Neutrophil (primary cell): ENCODE measurements around the gene FAM83D.

Experiments used
- H3K27ac ChIP-seq: fragments of 200-600 bp; sonication (generic); 2 replicates; pipeline ENCODE4 v1.5.1; 2016; ENCODE audit warnings: mild to moderate bottlenecking, moderate library complexity
- H3K27me3 ChIP-seq: fragments of 200-600 bp; sonication (generic); 2 replicates; pipeline ENCODE4 v1.6.0; 2016; ENCODE audit warnings: mild to moderate bottlenecking
- H3K36me3 ChIP-seq: fragments of 200-600 bp; sonication (generic); 2 replicates; pipeline ENCODE4 v1.5.1; 2017
- H3K4me1 ChIP-seq, 2 experiments: fragments of 200-600 bp in 1 of 2; sonication (generic) in 1 of 2; 1 replicate in 1 of 2; 2 replicates in 1 of 2; pipeline versions ENCODE4 v1.5.1 to v1.6.1; 2013 to 2016; ENCODE audit warnings: low read depth in 1 of 2, low read length in 1 of 2, mild to moderate bottlenecking in 1 of 2, moderate library complexity in 1 of 2; ENCODE audit not compliant: control insufficient read depth in 1 of 2, insufficient read depth in 1 of 2
- H3K4me3 ChIP-seq, 2 experiments: fragments of 200-600 bp in 1 of 2; sonication (generic) in 1 of 2; 1 replicate in 1 of 2; 2 replicates in 1 of 2; pipeline ENCODE4 v1.5.1; 2013 to 2016; ENCODE audit warnings: low read depth in 1 of 2, low read length in 1 of 2, mild to moderate bottlenecking in 1 of 2, moderate library complexity in 1 of 2
- H3K9me3 ChIP-seq: fragments of 200-600 bp; sonication (generic); 2 replicates; pipeline ENCODE4 v1.5.1; 2016
- TF ChIP-seq, protein P1 (sequence below): fragments of 200-600 bp; sonication (generic); IDR thresholded peaks from 2 replicates; pipeline ENCODE4 v1.5.1; 2016; ENCODE audit warnings: antibody characterized with exemption

FAM83D gene

DNA sequence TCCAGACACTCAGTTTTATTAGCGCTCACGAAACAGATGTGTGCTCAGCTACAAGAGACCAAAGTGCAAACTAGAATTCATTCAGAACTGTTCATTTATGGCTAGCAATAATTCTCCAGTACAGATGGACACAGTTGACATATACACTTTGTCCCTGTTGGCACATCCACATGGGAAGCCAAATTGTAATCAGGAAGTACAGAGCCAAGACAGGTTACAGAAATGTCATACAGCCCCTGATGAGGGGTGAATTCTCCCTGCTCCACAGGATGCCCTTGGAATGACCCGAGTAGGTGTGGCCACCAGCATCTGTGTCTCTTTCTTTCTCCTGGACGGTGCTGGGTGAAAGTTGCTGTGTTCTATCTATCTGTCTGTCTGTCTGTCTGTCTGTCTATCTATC lies 43.5 kb downstream of the FAM83D start:
- peaks cover 44% of the 10 kb centered on the region for H3K36me3 ChIP-seq
- H3K27ac ChIP-seq: no peak overlapping the region
- no peak overlapping the region for H3K4me3 ChIP-seq
- H3K27me3 ChIP-seq: no peaks in the 10 kb centered on the region
- H3K9me3 ChIP-seq: no peaks in the 10 kb centered on the region
- TF ChIP-seq, protein P1, sequence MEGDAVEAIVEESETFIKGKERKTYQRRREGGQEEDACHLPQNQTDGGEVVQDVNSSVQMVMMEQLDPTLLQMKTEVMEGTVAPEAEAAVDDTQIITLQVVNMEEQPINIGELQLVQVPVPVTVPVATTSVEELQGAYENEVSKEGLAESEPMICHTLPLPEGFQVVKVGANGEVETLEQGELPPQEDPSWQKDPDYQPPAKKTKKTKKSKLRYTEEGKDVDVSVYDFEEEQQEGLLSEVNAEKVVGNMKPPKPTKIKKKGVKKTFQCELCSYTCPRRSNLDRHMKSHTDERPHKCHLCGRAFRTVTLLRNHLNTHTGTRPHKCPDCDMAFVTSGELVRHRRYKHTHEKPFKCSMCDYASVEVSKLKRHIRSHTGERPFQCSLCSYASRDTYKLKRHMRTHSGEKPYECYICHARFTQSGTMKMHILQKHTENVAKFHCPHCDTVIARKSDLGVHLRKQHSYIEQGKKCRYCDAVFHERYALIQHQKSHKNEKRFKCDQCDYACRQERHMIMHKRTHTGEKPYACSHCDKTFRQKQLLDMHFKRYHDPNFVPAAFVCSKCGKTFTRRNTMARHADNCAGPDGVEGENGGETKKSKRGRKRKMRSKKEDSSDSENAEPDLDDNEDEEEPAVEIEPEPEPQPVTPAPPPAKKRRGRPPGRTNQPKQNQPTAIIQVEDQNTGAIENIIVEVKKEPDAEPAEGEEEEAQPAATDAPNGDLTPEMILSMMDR: no peak
- no peaks in the 10 kb centered on the region for H3K4me1 ChIP-seq

GRCh38 chr20:38970302-38970701 lies 44.1 kb downstream of the FAM83D start:
- Histone ChIP-seq H3K27me3 (no peaks in the 10 kb centered on the region), H3K36me3 (peaks cover 44% of the 10 kb centered on the region), H3K27ac (no peak overlapping the region), H3K4me1 (no peaks in the 10 kb centered on the region), H3K9me3 (no peaks in the 10 kb centered on the region), H3K4me3 (no peak overlapping the region)
- TF ChIP-seq, protein P1: no peak

DNA sequence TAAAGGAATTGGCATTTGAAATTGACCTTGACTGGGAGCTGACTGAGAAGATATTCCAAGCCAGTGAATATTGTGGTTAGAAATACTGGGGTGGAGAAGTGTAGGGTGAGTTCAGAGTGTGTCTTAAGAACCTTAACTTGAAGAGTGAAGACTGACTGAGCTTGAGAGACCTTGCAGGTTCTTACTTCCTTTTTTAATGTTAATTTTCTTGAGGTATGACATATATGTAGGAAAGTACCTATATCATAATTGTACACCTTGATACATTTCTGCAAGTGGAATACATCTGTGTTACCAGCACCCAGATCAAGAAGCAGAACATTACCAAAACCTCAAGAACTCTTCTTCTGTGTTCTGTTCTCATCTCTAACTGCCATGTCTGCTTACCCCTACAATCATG lies 46.9 kb downstream of the FAM83D start:
- TF ChIP-seq, protein P1: no peak
- Histone ChIP-seq H3K27ac (no peak overlapping the region), H3K4me3 (no peak overlapping the region), H3K36me3 (peaks cover 41% of the 10 kb centered on the region), H3K4me1 (no peaks in the 10 kb centered on the region), H3K27me3 (no peaks in the 10 kb centered on the region), H3K9me3 (no peaks in the 10 kb centered on the region)

GRCh38 chr20:38973645-38974044 lies 47.4 kb downstream of the FAM83D start:
- Histone ChIP-seq H3K9me3 (no peaks in the 10 kb centered on the region), H3K27me3 (no peaks in the 10 kb centered on the region), H3K4me1 (no peaks in the 10 kb centered on the region), H3K27ac (no peak overlapping the region), H3K4me3 (no peak overlapping the region), H3K36me3 (peaks cover 39% of the 10 kb centered on the region)
- TF ChIP-seq, protein P1: no peak

GRCh38 chr20:38975539-38976120 lies 49.4 kb downstream of the FAM83D start:
- Histone ChIP-seq H3K4me1 (no peaks in the 10 kb centered on the region), H3K4me3 (no peak overlapping the region), H3K9me3 (no peaks in the 10 kb centered on the region), H3K36me3 (peaks cover 28% of the 10 kb centered on the region), H3K27me3 (no peaks in the 10 kb centered on the region), H3K27ac (no peak overlapping the region)
- TF ChIP-seq, protein P1: no peak
